Common myeloid progenitor, CD34-positive (primary cell): ENCODE results near the gene OR52E4. TPM values are rescaled to one million over a fixed set of nuclear protein-coding genes. Genes with fewer than 3 reads are reported as not detected.

Experiments used
- CTCF ChIA-PET: fragments of 350-600 bp; sonication (Branson Sonifier 250); formaldehyde crosslinking; loops from one replicate; lab custom pipeline; 2021; ENCODE audit warnings: antibody characterized with exemption; lab: Charles Lee
- POLR2A ChIA-PET: fragments of 350-600 bp; sonication (Branson Sonifier 250); formaldehyde crosslinking; loops from one replicate; lab custom pipeline; 2021; ENCODE audit warnings: antibody characterized with exemption; lab: Charles Lee
- DNase-seq, 3 donors: peaks; one replicate each; pipeline versions ENCODE4 v3.0.0 to v3.0.0-alpha.2; 2013
- H3K27ac ChIP-seq, 2 experiments: 1 replicate in 1 of 2; 2 replicates in 1 of 2; pipeline ENCODE4 v1.7.0; 2013; ENCODE audit warnings: inconsistent platforms in 2 of 2, low read length in 2 of 2, mild to moderate bottlenecking in 2 of 2, low read depth in 1 of 2, moderate library complexity in 1 of 2; ENCODE audit not compliant: severe bottlenecking in 2 of 2, insufficient read depth in 1 of 2, poor library complexity in 1 of 2
- H3K27me3 ChIP-seq, 5 experiments: replicated peaks in 2 of 5; 1 replicate in 3 of 5; 2 replicates in 2 of 5; pipeline versions ENCODE4 v1.6.1 to v1.7.0; 2013; ENCODE audit warnings: low read length in 4 of 5, mild to moderate bottlenecking in 2 of 5, moderate library complexity in 2 of 5, inconsistent platforms in 1 of 5; ENCODE audit not compliant: insufficient read depth in 5 of 5, control insufficient read depth in 4 of 5
- H3K36me3 ChIP-seq, 4 experiments: 1 replicate in 2 of 4; 2 replicates in 2 of 4; pipeline versions ENCODE4 v1.6.1 to v1.7.0; 2013; ENCODE audit warnings: low read length in 3 of 4, control low read depth in 1 of 4, mild to moderate bottlenecking in 1 of 4; ENCODE audit not compliant: control insufficient read depth in 4 of 4, insufficient read depth in 4 of 4
- H3K4me1 ChIP-seq, 4 experiments: 1 replicate in 3 of 4; 2 replicates in 1 of 4; pipeline versions ENCODE4 v1.6.1 to v1.7.1; 2013; ENCODE audit warnings: low read length in 3 of 4, mild to moderate bottlenecking in 3 of 4, control low read depth in 1 of 4, inconsistent platforms in 1 of 4, moderate library complexity in 1 of 4; ENCODE audit not compliant: control insufficient read depth in 4 of 4, insufficient read depth in 4 of 4; ENCODE audit errors: control extremely low read depth in 1 of 4
- H3K4me3 ChIP-seq, 7 experiments: 1 replicate in 4 of 7; 2 replicates in 3 of 7; pipeline versions ENCODE4 v1.5.1 to v1.7.0; 2013; ENCODE audit warnings: mild to moderate bottlenecking in 7 of 7, low read length in 6 of 7, moderate library complexity in 6 of 7, inconsistent platforms in 2 of 7, low read depth in 2 of 7, control low read depth in 1 of 7; ENCODE audit not compliant: insufficient read depth in 4 of 7, control insufficient read depth in 1 of 7; ENCODE audit errors: extremely low read depth in 1 of 7
- H3K9me3 ChIP-seq, 5 experiments: 1 replicate in 4 of 5; 2 replicates in 1 of 5; pipeline versions ENCODE4 v1.6.1 to v1.7.1; 2013; ENCODE audit warnings: low read length in 4 of 5, mild to moderate bottlenecking in 2 of 5, inconsistent platforms in 1 of 5, low read depth in 1 of 5, moderate library complexity in 1 of 5; ENCODE audit not compliant: control insufficient read depth in 4 of 5, insufficient read depth in 2 of 5; ENCODE audit errors: control extremely low read depth in 1 of 5
- WGBS: methylation state at CpG from one replicate; pipeline ENCODE4 v1.1.5; 2013; ENCODE audit not compliant: insufficient coverage; 5-methylcytosine and 5-hydroxymethylcytosine counted together
- polyA plus RNA-seq: library from polyadenylated mRNA; unstranded; fragments of 120-200 nt; gene quantifications from one replicate; pipeline ENCODE4 v1.2.1, GENCODE V29; 2013

Gene OR52E4
- not detected for polyA plus RNA-seq

DNA sequence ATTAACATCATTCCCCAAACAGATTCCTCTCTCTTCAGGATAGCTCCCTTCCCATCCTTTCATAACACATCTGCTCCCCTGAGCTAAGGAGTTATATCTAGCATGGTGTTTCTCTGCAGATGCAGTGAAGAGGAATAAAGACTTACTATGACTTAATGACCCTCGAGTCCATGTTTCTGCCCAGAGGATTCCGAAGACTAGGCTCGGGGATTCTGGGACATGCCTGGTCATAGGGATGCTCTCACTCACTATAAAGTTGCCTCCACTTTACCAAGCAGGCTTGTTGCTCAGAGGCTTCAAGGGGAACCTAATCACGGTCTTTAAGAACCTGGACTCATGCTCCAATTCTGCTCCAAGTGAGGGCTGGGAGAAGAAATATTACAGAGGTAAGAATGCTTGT lies at the start of gene OR52E4:
TSS of gene OR52E4 (plus strand) at position 301 of the 400 bp plus-strand sequence. CDS start 3,664 bp downstream, outside the sequence.
- no peak within 1 kb of the TSS for H3K27ac ChIP-seq
- no peaks in the 10 kb centered on the region for H3K27me3 ChIP-seq
- 98% methylated on average over 4 of the region's 4 CpGs for WGBS

DNA sequence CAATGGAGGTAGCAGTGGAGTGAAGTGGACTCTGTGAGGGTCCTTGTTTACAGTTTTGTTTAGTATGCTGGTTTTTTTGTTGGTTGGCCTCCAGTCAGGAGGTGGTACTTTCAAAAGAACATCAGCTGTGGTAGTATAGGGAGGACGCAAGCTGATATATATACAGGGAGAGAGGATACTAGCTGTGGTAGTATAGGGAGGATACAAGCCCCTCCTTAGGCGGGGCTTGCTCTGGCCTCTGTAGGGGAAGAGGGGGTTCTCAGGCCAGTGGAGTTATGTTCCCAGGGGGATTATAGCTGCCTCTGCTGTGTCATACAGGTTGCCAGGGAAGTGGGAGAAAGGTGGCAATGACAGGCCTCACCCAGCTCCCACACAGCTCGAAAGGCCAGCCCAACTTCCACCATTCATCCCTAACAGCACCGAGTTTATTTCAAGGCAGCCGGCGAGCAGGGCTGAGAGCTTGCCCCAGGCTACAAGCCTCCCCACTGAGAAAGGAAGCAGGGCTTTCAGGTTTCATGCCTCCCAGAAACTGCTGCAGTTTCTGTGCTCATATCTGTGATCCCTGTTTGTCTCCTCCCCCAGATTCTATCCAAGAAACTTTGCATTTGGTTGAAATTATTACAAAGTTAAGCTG lies 49.1 kb upstream of the OR52E4 start:
- DNase-seq, result no peak
- H3K4me1 ChIP-seq, result no peaks in the 10 kb centered on the region
- H3K27me3 ChIP-seq, result no peaks in the 10 kb centered on the region
- no peak overlapping the region for H3K27ac ChIP-seq
- ChIA-PET POLR2A (interaction anchor here (0.6 kb wide), 1 partner anchor 406 kb away, joined by 3 read pairs; no protein-coding TSS in a partner anchor), CTCF (no interaction called here)
- WGBS, result 84% methylated on average over 4 of the region's 6 CpGs
- no peaks in the 10 kb centered on the region for H3K9me3 ChIP-seq
- H3K4me3 ChIP-seq, result no peak overlapping the region
- no peaks in the 10 kb centered on the region for H3K36me3 ChIP-seq

More for the DNA sequence above, at the start of gene OR52E4:
- Histone ChIP-seq H3K4me1 (no peaks in the 10 kb centered on the region), H3K4me3 (no peak within 1 kb of the TSS), H3K36me3 (no peaks in the 10 kb centered on the region), H3K9me3 (no peaks in the 10 kb centered on the region)
- DNase-seq, result no peak
- POLR2A ChIA-PET, result no interaction called here
- CTCF ChIA-PET, result no interaction called here

DNA sequence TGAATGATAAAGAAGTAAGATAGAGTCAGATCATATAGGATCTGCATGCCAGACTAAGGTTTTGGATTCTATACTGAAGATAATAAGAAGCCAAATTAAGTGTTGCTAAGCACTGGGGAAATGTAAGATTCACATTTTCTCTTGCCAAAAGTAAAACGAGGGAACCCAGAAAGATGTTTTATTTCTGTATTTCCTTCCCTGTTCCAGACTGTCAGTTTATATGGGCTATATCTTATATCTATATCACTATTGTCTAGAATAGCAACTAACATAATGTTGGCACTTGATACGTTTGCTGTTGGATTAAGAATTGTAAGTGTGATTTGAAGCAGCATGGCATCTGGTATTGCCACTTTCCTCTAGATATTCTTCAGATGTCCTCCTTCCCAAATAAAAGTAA lies 47.0 kb upstream of the OR52E4 start:
- H3K27ac ChIP-seq, result no peak overlapping the region
- ChIA-PET POLR2A (no interaction called here), CTCF (no interaction called here)
- no peak for DNase-seq
- no peaks in the 10 kb centered on the region for H3K4me1 ChIP-seq
- H3K9me3 ChIP-seq, result peaks cover 0 to 3% (median 0%) of the 10 kb centered on the region in 5 experiments
- H3K36me3 ChIP-seq, result no peaks in the 10 kb centered on the region
- no CpG with 5 or more reads among the region's 2 CpGs for WGBS
- H3K27me3 ChIP-seq, result no peaks in the 10 kb centered on the region
- H3K4me3 ChIP-seq, result no peak overlapping the region

DNA sequence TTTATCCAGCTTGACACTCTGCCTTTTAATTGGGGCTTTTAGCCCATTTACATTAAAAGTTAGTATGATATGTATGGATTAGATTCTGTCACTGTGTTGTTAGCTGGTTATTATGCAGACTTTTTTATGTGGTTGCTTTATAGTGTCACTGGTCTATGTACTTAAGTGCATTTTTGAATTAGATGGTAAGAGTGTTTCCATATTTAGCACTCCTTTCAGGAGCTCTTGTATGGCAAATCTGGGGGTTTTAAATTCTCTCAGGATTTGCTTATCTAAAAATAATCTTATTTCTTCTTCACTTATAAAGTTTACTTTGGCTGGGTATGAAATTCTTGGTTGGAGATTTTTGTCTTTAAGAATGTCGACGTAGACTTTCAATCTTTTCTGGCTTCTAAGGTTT lies 42.7 kb upstream of the OR52E4 start:
- no peak overlapping the region for H3K27ac ChIP-seq
- ChIA-PET POLR2A (no interaction called here), CTCF (no interaction called here)
- no peaks in the 10 kb centered on the region for H3K4me1 ChIP-seq
- peaks cover 0 to 3% (median 0%) of the 10 kb centered on the region in 5 experiments for H3K9me3 ChIP-seq
- WGBS, result 100% methylated on average over 2 of the region's 2 CpGs
- no peak overlapping the region for H3K4me3 ChIP-seq
- H3K27me3 ChIP-seq, result no peaks in the 10 kb centered on the region
- no peaks in the 10 kb centered on the region for H3K36me3 ChIP-seq
- DNase-seq, result no peak

DNA sequence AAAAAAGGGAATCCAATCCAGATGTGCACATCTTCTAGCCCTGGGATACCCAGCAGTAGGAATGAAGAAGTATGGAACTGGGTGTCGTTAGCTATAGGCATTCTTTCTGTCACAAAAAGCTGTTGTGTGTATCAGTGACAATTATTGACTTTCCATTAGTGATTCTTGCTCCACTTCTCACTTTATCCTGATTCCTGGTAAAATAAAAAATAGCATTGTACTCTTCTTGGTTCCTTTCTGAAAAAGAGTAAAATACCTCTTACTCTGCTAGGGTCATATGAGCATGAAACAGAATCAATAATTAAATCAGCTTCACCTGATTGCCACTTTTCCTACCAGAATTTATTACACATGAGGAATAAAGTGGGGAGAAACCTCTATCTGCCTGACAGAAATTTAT lies 38.6 kb upstream of the OR52E4 start, which contains the start of gene OR52E6:
TSS of gene OR52E6 (minus strand) at position 101 of the 400 bp plus-strand sequence. CDS start at position 101, 0 bp downstream.
- Histone ChIP-seq H3K9me3 (peaks cover 0 to 3% (median 0%) of the 10 kb centered on the region in 5 experiments), H3K4me3 (no peak within 1 kb of the TSS), H3K36me3 (no peaks in the 10 kb centered on the region), H3K27me3 (no peaks in the 10 kb centered on the region), H3K4me1 (peaks cover 0 to 5% (median 3%) of the 10 kb centered on the region in 4 experiments), H3K27ac (no peak within 1 kb of the TSS)
- ChIA-PET POLR2A (no interaction called here), CTCF (no interaction called here)
- WGBS, result no CpG with 5 or more reads among the region's 1 CpG
- DNase-seq, result no peak

DNA sequence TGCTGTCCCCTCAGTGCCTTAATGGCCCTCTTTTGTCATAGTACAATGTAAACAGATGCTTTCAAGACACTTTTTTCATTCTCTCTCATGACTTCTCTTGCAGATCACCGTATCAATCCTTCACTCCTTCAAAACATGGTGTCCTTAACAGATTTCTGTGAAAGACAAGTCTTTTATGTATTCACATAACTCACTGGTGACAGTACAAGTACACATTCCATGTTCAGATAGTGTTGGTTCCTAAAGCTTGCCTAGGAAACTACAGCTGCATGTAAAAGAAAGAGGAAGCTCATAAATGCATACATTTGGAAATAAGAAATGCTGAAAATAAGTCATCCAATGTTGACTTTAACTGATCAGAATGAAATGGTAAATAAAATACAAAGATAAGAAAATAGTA lies 33.7 kb upstream of the OR52E4 start:
- CTCF ChIA-PET, result no interaction called here

DNA sequence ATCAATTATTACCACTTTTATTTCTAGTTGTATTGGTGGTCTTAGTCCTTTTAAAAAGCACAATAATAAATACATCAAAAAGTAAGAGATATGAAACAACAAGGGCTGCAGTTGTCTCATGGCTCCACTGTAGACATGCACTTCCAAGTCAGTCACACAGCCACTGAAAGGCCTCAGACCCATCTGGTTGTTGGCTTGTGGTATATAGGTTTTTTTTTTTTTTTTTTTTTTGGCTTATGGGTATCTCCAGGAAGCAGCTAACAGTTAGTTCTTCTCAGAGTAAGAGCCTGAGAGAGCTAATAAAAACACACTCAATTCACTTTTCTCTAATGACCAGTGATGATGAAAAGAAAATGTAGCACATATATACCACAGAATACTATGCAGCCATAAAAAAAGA lies 32.7 kb upstream of the OR52E4 start:
- peaks cover 0 to 7% (median 0%) of the 10 kb centered on the region in 5 experiments for H3K9me3 ChIP-seq
- H3K27me3 ChIP-seq, result no peaks in the 10 kb centered on the region
- DNase-seq, result peak; percentile 49 to 90 (median 82)
- peaks cover 0 to 8% (median 4%) of the 10 kb centered on the region in 4 experiments for H3K4me1 ChIP-seq
- no peak overlapping the region for H3K4me3 ChIP-seq
- H3K36me3 ChIP-seq, result no peaks in the 10 kb centered on the region
- ChIA-PET POLR2A (no interaction called here), CTCF (no interaction called here)
- H3K27ac ChIP-seq, result no peak overlapping the region

More for the DNA sequence above, 33.7 kb upstream of the OR52E4 start:
- POLR2A ChIA-PET, result no interaction called here
- Histone ChIP-seq H3K4me1 (peaks cover 0 to 8% (median 4%) of the 10 kb centered on the region in 4 experiments), H3K27ac (no peak overlapping the region), H3K4me3 (no peak overlapping the region), H3K36me3 (no peaks in the 10 kb centered on the region), H3K27me3 (no peaks in the 10 kb centered on the region), H3K9me3 (peaks cover 0 to 3% (median 0%) of the 10 kb centered on the region in 5 experiments)
- 9% methylated on average over 1 of the region's 1 CpG for WGBS
- peak in 2 of 3 donors; percentile 37 to 66 for DNase-seq
